ENCODE results near the gene ZC3HAV1L.

DNA sequence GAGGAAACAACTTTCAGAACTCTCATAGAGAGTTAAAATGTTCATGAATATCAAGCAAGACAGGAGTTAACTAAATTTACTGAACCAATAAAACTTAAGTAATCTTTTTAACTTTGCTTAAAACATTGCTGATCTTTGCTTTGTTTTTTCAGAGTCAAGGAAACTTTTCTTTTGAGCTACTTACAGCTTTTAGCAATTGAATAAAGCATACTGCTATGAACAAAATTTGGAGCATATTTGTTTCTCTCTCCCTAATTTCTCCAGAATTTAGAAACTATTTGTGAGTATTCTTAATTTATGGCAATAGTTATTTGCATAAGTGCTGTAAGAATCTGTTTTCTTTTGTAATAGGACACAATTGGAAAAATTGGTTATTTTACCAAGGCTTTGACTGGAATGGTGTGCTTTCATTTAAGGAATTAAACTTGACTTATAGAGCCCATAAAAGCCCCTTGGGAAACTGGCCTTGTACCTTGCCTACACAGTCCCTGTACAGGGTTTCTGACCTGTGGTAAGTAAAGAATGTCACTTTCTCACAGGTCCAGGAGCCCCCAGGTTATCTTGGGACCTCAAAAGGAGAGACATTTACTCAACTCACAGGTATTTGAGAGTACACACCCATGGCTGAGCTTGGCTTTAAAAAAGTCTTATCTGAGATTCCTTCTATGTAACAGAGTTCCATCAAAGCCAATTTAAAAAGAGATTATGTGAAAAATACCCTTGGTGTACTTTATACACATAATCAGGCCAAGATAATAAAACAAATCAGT lies 31.3 kb downstream of the ZC3HAV1L start:
- no peak for TF ChIP-seq POLR2A (IDR thresholded peaks at IDR 0.05)
- TF ChIP-seq, protein P1, sequence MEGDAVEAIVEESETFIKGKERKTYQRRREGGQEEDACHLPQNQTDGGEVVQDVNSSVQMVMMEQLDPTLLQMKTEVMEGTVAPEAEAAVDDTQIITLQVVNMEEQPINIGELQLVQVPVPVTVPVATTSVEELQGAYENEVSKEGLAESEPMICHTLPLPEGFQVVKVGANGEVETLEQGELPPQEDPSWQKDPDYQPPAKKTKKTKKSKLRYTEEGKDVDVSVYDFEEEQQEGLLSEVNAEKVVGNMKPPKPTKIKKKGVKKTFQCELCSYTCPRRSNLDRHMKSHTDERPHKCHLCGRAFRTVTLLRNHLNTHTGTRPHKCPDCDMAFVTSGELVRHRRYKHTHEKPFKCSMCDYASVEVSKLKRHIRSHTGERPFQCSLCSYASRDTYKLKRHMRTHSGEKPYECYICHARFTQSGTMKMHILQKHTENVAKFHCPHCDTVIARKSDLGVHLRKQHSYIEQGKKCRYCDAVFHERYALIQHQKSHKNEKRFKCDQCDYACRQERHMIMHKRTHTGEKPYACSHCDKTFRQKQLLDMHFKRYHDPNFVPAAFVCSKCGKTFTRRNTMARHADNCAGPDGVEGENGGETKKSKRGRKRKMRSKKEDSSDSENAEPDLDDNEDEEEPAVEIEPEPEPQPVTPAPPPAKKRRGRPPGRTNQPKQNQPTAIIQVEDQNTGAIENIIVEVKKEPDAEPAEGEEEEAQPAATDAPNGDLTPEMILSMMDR (IDR thresholded peaks at IDR 0.05): no peak

Measured in adrenal gland (tissue), 5 donors.